Jurkat, Clone E6-1 (cell line): ENCODE results near the gene HRH4.

ENCODE experiments used
- DNase-seq: peaks from one replicate; pipeline ENCODE4 v3.0.0-alpha.2; 2011; ENCODE audit warnings: low read depth, low spot score
- H3K4me3 ChIP-seq: 2 replicates; pipeline ENCODE4 v1.5.1; 2011; ENCODE audit warnings: mild to moderate bottlenecking, low read length, control low read depth, moderate library complexity

The HRH4 gene

DNA sequence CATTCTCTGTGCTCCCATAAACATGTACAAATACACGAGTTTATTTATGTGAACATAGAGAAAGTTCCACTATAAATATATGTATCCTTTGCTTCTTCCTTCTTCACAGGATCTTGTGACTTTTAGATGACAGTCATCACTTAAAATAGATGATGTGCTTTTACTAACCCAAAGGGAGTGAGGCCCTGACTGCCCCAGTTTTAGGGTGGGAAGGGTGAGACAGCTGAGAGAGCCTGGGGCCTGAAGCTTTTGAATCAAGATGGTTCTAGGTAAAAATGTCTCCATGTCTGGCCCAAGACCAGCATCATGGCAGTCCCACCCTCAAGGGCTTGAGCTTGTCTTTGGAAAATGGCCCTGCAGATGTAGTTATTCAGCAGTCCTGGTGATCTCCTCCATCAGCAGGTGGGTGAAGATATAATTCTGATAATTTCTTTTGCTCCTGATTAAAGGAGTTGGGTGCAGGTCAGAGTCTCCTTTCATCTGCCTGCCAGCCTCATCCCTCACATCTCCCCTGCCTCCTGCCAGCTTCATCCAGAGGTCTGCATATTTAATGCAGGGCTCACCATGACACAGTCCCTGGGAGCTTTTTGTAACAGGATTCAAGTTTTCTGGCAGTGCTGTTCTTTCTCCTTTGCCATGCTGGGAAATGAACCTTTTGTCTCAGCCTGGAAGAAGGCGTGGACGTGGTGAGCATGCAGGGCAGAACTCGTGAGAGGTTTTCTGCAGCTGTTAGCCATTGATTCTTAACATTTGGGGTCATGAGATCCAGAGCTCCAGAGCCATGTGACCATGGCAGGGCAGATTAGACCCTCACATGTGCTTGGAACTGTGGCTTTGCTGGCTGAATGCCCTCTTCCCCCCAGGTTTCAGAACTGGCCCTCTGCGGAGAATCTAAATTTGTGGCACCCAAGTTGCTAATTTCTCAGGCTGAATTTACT lies 2.7 kb downstream of the HRH4 start:
- H3K4me3 ChIP-seq, result no peak overlapping the region
- DNase-seq, result no peak

DNA sequence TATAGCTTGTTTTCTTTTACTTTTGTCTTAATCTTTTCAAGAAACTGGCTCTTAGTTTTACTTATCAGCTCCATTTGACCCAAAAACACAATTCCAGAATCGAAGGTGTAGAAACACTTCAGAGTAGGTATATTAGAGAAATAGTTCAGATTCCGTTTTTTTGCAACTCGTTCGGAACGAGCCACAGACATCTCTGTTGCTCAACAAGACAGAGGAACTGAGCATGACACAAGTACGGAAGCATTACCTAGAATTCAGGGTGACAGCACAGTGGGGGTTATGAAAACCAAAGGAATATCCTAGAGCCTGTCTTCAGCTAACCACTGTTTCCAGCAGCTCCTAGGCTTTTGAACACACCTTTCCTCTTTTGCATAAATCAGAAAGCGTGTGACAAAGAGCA lies 5.0 kb downstream of the HRH4 start:
- DNase-seq, result no peak
- H3K4me3 ChIP-seq, result no peak overlapping the region

DNA sequence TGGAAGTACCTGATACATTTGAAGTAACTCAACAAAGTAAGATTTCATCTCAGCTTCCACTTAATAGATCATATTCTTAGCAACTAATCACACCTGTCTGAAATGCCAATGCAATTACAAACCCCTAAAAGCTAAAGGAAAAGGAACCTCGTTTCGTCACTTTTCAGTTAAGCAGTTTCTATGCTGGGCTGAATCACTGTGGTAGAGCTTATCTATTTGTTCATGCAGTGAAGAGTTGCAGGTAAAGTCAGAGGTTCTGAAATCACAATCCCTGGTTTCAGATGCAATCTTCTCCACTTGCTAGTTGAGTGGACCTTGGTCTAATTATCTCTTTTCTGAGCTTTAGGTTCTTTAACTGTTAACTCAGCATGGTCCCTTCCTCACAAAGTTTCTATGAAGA lies 6.3 kb downstream of the HRH4 start:
- H3K4me3 ChIP-seq, result no peak overlapping the region
- no peak for DNase-seq

DNA sequence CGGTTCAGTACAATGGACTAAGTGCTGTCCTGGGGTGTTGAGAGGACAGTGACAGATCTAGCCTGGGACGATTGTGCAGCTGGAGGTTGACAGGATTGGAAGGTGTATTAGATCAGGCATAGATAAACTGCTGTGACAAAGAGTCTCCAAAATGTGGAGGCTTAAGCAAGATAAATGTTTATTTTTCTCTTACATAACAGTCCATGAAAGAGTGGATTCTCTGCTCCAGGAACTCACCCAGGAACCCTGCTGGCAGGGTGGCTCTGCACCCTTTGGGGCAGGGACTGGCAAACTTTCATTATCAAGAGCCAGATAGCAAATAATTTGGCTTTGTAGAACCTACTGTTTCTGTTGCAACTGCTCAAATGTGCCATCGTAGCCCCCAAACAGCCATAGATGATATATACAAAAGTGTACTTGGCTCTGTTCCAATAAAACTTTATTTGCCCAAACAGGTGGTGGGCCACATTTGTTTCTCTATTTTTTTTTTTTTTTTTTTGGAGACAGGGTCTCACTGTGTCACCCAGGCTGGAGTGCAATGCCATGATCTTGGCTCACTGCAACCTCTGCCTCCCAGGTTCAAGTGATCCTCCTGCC lies 9.7 kb downstream of the HRH4 start:
- no peak for DNase-seq

DNA sequence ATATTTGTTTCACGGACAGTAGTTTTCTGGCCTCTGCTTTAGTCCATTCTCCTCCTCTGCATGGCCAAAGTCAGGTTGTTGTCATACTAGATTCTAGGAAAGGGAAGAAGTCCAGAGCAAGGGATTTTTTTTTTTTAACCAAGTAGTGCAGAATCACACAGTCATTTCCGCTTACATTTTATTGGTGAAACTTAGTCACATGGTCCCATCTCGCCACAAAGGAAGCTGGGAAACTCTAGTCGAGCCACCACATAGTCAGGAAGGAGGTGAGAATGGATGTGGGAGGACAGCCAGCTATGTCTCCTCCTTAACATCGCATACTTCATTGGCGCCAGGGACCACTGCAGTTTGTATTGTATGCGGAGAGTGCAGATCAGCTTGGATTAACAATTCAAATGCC lies 10.4 kb downstream of the HRH4 start:
- no peak overlapping the region for H3K4me3 ChIP-seq
- no peak for DNase-seq

More for the DNA sequence above, 9.7 kb downstream of the HRH4 start:
- H3K4me3 ChIP-seq, result no peak overlapping the region

DNA sequence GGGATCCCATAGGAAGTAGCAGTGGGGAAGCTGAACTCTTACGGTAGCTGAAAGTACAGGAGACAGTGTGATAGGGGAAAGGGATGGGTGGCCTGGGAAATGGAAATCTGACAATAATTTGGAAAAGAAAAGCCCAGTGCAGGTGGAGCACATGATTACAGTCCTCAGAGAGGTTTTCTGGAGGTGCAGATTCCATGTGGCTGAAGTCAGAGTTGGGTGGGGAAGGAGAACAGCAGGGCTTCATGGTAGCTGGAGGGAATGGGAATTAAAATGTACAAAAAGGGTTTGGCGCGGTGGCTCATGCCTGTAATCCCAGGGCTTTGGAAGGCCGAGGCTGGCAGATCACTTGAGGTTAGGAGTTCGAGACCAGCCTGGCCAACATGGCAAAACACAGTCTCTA lies 12.2 kb downstream of the HRH4 start:
- DNase-seq, result no peak
- no peak overlapping the region for H3K4me3 ChIP-seq

DNA sequence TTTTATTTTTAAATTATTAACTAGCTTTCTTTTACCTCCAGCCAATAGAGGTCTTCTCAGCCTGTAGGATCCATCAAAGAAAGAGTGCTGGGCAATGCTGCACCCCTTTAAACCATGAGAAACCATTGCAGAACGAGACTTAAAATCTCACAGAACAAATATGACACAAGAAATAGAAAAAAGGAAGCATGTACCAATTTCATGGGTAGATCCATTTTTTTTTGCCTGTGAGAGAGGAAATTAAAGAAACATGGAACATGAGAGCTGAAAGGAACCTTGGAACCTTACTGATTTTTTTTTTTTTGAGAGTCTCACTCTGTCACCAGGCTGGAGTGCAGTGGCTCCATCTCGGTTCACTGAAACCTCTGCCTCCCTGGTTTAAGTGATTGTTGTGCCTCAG lies 14.0 kb downstream of the HRH4 start:
- no peak for DNase-seq
- no peak overlapping the region for H3K4me3 ChIP-seq

DNA sequence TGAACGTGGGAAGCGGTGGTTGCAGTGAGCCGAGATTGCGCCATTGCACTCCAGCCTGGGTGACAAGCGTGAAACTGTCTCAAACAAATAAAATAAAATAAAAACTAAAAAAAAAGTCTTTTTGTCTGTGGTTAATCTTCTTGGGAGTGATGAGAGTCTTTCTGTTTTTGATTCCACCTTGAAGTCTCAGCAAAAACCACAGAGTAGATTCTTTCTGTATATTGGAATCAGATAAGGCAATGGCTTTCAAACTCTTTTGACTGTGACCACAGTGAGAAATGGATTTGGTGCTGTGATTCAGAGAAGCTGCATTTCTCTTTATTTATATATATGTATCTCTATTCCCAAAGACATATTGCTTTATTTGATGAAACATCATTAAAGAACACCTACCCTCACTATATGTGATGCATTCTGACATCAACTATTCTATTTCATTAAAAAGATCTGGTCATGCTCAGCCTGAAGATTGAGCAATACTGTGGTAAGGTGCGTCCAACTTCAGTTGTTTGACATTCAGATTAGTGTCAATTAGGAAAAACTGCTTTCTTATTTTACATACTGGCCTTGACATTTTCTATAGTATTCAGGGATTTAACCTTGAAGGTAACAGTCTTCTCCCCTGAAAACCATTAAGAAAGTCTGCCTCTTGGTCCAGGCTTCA lies 15.6 kb downstream of the HRH4 start:
- peak; percentile 23 for DNase-seq
- no peak overlapping the region for H3K4me3 ChIP-seq

DNA sequence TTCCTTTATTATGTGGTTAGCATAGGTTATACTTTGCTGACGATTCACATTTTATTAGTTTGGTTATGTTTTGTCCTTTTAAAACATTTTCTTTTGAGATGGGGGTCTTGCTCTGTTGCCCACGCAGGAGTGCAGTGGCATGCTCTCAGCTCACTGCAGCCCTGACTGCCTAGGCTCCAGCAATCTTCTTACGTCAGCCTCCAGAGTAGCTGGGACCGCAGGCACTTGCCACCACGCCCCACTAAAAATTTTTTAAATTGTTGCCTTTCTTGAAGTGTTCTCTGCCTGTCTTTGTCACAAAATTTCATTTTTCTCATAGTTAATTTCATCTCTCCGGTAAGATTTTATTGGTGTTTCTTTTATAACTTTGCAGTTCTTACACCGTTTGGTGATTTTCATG lies 18.9 kb downstream of the HRH4 start:
- H3K4me3 ChIP-seq, result no peak overlapping the region
- DNase-seq, result no peak

DNA sequence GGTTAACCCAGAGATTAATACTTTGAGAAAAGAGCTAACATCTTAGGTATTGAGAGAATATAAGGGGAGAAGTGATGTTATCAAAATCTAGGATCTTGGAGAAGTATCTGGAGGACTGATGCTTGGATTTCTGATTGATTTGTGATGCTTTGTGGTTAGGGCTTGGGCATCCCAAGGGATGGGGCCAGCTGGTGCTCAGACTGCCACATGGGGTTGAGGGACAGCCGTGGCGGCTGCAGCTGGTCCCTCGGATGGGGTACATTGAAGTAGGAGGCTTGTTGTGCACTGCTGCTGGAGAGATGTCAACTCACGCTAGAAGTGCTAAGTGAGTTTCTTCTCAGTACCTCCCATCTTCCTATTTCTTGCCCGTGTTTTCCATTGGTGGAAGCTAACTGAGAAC lies 22.4 kb downstream of the HRH4 start:
- no peak for DNase-seq
- no peak overlapping the region for H3K4me3 ChIP-seq

DNA sequence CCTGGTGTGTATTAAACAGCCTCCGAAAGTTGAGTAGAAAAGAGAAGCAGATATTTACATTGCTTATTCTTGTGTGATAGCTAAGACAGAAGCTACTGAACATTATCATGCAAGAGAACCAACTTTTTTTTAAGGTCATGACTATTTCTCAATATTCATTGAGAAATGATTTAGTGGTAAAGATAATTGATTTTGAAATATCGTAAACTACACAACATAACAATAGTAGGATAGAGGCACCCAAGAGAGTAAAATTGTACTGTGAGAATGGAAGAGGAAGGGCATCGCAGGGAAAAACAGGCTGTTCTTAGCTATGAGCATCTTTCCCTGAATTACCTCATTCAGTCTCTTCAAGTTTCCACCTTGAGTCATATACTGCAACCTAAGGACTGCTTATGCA lies 25.2 kb downstream of the HRH4 start:
- no peak overlapping the region for H3K4me3 ChIP-seq

DNA sequence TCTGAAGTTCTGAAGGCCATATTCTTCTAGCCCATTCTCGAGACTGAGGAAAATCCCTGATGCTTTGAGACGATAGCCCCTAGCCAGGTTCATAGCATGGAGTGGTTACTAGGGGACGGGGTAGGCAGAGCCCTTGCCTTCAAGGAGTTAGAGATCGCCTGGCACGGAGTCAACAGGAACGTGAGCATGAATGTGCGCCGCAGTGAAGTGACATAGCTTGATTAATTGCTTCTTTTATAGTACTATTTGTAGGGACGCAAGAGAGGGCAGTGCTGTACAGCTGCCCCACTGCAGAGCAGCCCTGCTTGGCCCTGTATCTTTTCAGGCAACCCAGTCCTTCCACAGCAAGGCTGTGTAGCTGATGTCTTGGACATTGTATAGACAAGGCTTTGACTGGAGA lies 26.2 kb downstream of the HRH4 start:
- H3K4me3 ChIP-seq, result no peak overlapping the region
- no peak for DNase-seq

More for the DNA sequence above, 25.2 kb downstream of the HRH4 start:
- no peak for DNase-seq

DNA sequence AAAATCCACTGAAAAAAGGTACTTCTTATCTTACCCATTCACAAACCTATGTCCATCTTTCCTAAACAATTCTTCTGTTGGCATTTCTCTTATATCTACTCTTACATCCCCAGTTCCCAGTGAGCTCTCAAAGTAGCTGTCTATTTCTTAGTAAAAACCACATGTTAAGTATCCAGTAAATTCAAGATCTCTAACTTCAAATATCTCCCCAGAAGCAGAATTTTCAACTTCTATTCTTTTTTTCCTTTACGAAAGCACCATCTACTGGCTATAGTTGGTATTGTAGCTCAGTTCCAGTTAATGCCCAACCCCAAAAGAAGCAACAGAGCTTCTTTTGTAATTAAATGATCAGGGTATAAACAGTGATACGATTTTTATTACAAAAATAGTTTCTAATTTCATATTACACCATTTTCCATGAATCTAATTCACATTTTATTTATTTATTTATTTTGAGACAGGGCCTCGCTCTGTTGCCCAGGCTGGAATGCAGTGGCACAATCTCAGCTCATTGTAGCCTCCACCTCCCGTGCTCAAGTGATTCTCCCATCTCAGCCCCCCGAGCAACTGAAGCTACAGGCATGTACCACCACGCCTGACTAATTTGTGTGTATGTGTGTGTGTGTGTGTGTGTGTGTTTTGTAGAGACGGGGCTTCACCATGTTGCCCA lies 28.5 kb downstream of the HRH4 start:
- no peak overlapping the region for H3K4me3 ChIP-seq
- peak; percentile 11 for DNase-seq

DNA sequence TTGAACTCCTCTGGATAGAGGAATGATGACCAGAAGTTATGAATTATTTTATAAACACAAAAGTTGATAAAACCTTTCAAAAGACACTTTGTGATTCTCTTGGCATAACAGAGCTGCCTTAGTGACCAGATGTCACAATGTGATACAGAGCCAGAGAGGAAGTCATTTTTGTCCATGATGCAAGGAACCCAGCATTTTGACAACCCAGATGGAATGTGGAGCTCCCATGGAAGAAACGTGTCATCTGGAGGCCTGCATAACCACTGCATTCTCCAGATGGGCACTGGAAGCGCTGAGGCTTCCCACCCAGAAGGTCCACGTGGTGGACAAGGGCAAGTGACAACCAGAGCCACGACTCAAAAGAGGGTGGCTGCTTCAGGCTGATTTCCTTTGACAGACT lies 30.1 kb downstream of the HRH4 start:
- H3K4me3 ChIP-seq, result no peak overlapping the region
- DNase-seq, result no peak

DNA sequence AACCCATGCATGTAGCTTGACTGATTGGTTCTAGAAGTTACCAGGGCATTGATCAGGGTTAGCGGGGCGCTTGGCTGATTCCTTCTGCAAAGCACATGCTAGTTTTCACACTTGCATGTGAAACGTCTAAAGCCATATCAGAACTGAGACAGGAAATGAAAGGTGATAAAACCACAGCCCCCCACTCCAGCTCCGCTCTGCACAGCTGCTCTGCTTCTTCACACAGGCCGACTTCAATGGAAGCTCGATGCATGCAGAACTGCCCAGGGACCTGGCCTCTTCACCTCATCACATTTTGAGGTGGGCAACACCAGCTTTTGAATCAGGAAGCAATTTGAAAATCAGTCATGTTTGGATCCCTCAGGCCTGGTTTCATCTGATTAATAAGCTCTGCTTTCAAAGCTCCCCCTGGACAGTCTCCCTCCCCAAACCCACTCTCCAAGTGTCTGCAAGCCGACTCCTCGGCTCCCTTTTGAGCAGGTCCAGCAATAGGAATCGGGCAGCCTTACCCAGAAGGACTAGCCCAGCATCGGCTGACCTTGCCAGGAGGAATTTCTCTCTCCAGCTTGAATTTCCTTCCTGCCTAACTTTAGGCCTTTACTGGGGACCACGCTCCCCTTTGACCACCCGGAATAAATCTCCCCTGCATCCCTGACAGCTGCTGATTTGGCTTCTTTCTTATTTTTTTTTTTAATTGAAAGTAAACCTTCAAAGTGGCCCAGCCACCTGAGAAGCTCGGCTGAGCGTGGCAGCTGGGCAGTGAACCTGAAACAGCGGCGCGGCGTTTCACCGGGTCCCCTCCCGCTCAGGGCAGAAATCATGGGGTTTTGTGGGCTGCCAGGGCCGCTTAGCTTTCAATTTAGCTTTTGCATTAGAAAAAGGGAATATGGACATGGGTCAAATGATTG lies 31.7 kb downstream of the HRH4 start:
- peak; percentile 1 for DNase-seq
- no peak overlapping the region for H3K4me3 ChIP-seq

DNA sequence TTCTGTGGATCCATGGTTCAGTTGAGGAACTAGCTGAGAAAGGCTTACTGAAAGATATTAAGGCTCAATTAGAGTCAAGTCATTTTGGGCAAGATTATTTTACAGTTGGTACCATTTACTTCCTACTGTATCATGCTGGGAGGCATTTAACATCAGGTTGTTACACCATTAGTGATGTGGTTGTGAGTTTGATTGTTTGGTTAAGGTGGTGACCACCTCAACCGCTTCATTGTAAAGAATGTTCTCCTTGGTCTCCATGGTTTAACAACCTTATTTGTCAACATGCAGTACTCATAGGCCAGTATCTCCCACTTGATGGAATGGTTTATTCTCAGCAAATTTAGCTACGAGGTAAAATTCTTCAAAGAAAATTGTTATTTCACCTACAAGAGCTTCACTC lies 34.1 kb downstream of the HRH4 start:
- no peak for DNase-seq
- no peak overlapping the region for H3K4me3 ChIP-seq

DNA sequence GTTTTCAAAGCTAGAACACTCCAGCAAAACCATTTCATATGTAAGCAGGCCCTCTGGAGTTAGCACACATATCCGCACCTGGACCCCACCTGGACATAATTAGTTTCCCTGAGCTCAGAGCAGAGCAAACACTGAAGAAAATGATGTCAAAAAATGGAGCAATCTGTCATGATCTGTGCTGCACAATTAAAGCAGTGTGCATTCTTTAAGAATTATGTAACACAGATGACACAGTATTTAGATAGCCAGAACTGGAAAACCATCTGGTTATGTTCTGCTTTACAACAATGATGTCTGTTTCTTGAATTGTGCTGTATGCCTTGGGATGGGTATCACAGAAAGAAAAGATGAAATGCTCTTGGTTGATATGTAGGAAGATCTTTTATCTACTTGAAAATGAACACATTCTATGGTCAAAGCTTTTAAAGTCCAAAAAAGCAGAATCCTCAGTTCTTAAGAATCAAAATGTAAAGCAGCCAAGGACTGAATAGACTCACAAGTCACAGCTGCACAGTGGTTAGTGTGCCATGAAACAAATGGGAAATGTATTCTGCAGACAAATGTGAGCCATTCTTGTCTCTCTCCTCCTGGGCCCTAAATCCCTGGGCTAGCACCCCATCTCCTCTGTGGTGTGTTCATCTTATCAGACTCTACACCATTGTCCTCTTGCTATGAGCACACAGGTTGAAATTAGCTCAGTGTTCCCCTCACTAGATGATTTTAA lies 36.8 kb downstream of the HRH4 start:
- DNase-seq, result no peak

DNA sequence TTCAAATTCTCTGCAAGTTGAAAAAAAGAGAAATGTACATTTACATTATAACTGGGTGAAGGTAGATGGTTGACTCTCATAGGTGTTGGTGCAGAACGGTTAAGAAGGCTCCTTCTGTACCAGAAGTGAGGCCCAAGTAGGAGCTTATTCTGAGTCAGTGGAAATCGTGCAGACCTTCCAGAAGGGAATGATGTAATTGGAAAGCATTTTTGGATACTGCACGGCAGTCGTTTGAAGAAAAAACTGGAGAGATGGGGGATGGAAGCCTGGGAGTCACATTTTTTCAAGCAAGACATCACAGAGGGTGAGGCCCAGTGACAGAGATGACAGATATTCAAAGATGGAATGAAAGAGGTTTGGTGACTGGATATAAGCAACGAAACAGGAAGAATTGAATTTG lies 39.4 kb downstream of the HRH4 start:
- H3K4me3 ChIP-seq, result no peak overlapping the region
- DNase-seq, result no peak

More for the DNA sequence above, 36.8 kb downstream of the HRH4 start:
- no peak overlapping the region for H3K4me3 ChIP-seq
